GM19328 (cell line): ENCODE measurements around the gene SPATA9.
A peak's percentile ranks its signal among the peaks of the same experiment; 100 is the strongest.

Source experiments
- ATAC-seq: cut with Tn5 transposase; IDR thresholded peaks from one replicate; pipeline ENCODE4 v1.9.1; 2021; ENCODE audit warnings: mild to moderate bottlenecking, moderate library complexity; ENCODE audit not compliant: unreplicated experiment

The SPATA9 gene, protein sequence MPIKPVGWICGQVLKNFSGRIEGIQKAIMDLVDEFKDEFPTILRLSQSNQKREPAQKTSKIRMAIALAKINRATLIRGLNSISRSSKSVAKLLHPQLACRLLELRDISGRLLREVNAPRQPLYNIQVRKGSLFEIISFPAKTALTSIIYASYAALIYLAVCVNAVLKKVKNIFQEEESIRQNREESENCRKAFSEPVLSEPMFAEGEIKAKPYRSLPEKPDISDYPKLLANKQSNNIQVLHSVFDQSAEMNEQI

DNA sequence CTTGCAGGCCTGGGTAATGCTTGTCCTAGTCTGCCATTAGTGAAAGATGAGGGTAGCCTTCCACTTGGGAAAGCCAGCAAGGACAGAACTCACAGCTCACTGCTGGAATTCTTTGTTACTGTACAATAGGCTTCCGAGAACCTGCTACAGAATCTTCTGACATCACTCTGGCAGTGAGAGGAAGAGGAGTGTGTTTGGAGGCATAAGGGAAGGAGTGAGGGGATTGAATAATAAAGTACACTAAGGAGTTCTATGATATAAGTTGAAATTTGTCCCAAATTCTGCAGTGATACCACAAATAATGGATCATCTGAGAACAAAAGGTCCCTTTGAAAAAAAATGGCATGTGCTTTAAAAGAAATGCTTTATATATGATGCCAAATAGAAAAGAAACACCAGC, at the start of gene SPATA9:
Gene SPATA9, minus strand, starts transcription at position 101 of the 400 bp plus-strand sequence. CDS start 137 bp downstream, outside the sequence.
- ATAC-seq = no peak

DNA sequence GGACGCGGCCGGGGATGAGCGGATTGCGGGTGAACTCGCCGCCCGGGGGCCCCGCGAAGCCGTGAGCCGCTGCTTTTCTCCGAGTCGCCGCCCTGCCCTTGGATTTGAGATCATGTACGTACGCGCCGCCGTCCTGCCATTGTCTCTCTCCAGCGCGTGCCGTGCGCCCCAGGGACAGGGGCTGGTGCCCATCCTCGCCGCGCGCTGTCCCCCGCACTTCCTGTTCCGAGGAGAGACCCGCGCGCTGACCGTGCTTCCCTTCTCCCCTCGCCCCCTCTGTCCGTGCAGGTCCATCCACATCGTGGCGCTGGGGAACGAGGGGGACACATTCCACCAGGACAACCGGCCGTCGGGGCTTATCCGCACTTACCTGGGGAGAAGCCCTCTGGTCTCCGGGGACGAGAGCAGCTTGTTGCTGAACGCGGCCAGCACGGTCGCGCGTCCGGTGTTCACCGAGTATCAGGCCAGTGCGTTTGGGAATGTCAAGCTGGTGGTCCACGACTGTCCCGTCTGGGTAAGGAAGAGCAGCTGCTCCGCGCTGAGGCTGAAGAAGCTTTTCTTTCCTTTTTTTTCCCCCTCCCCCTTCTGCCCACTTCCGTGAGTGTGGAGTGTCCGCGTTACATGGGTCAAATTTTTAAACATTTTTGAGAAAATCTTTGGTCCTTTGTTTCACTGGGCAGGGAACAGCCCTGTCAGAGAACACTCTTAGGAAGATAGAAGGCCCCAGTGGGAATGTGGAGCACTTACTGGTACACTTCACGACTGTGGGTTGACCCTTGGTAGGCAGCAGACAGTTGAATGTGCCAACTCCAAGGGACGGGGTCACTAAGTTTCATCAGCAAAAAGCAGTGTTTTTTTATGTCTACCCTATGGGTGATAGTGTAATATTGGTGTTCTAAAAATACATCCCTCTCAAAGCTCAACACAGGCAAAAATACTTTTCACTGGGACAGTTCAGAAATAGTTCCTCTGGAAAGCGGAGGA, 49.1 kb upstream of the SPATA9 start:
- ATAC-seq = peak; percentile 33

DNA sequence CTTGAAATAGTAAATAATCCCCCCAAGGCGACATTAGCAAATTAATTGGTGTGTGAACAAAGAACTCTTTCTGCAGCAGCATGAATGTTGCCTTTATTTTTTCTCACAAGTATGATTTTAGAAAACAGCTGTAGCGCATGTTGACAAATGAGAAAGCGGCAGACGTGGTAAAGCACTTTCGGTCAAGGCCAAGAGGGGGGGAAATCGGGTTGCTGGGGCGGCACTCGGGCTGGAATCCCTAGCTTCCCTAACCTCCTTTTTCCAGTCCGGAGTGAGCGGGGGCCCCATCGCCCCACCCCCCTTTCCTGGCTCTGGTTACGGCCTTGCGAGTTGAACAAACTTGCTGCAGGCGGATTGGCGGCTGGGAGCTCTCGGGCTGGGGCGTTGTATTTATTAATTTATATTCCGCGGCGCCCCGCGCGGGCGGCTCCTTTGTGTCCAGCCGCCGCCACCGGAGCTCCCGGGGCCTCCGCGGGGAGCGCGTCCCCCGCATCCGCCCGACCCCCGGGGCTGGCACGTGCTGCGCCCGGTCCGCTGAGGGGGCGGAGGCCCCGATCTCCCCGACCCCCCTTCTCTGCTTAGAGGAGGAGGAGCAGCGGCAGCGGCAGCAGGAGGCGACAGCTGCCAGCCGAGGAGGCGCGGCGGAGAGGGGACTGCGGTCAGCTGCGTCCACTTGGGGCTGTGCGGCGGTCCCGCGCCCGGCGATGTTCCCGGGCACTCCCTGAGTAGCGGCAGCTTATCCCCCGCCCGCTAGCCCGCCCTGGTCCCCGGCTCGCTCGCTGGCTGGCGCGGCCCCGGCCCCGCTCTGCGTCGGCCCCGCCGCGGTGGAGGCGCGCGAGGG, 48.2 kb upstream of the SPATA9 start, which contains the start of gene RHOBTB3:
Gene RHOBTB3, plus strand, starts transcription at position 607 of the 841 bp plus-strand sequence. CDS start 347 bp downstream, outside the sequence.
- ATAC-seq = peak; percentile 47

DNA sequence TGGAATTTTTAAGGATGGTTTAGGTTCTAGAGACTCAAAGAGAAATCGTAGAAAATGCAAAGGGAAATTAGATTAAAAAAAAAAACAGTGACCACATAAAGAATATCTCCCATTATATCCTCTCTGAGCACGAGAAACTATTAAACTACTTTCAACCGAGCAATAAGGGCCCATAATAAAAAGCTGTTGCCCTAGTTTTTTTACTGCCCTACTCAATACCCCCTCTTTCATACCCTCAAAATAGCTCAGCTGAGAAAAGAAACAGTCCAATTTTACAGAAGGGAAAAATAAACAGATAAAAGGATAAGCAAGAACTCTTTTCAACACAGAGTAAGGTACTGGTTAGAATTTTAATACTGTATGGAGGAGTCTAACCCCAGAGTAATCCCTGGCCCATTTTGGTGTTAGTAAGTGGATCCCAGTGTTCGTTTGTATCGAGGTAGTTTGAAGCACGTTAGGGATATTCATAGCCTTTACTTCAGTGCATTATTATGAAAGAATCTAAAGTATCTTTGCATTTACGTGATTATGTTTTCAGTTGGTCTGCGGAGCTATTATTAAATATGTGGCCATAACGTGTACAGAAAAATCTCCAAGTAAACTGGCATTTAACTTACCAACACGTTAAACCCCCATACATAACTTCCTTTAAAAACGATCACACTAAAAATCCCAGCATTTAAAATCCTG, 47.4 kb upstream of the SPATA9 start:
- ATAC-seq = no peak

DNA sequence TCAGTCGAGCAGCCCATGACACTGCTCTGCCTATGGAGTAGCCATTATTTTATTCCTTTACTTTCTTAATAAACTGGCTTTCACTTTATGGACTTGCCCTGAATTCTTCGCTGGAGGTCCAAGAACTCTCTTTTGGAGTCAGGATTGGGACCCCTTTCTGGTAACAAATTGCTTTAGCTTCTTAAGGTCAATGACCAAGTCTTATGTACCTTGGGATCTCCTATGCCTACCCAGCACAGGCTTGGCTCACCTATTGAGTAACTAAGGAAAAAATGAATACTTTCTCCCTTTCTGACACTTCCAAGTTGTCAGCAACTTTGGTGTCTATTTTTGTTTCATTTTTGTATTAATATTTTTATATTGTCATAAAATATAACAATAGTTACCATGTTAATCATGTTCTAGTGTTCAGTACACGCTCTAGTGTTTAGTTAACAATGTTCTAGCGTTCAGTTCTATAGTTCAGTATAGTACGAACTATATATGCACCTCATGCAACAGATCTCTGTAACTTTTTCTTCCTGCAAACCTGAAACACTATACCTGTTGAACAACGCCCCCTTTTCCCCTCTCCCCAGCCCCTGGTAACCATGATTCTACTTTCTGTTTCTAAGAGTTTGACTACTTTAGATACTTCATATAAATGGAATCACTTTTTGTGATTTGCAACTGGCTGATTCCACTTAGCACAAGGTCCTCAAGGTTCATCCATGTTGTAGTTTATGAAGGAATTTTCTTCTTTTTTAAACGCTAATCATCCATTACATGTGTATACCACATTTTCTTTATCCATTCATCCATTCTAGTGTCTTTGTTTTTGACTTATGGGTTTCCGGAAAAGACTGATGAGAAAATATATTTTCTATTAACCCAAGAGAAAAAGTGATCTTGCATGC, 46.6 kb upstream of the SPATA9 start:
- ATAC-seq = no peak

DNA sequence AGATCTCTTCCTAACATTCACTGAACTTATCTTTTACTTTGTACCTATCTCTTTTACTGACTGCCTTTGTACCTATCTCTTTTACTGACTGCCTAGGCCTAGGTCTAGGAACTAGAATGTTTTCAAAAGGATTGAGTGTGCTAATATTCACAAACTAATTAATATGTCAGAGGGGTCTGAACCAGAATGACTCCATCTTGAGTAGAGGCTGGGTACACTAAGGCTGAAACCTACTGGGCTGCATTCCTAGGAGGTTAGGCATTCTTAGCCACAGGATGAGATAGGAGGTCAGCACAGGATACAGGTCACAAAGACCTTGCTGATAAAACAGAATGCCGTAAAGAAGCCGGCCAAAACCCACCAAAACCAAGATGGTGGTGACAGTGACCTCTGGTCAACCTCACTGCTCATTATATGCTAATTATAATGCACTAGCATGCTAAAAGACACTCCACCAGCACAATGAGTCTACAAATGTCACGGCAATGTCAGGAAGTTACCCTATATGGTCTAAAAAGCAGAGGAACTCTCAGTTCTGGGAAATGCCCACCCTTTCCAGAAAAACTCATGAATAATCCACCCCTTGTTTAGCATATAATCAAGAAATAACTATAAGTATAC, 45.8 kb upstream of the SPATA9 start:
- no peak for ATAC-seq

DNA sequence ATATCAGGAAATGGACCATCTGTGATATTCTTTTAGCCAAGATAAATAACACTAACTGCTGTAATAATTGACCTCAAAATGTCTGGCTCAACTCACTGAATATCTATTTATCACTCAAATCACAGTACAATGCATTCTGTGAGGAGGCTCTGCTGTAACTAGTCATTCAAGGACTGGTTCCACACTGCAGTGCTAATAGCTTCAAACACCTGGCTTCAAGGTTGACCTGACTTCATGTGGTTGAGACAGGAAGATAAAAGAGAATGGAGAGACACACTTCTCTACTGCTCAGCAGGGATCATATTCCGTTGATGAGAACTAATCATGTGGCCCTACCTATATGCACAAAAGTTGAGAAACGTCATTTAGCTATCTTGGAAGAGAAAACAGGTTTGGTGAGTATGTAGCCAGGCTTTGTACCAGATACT, 45.0 kb upstream of the SPATA9 start:
- no peak for ATAC-seq

DNA sequence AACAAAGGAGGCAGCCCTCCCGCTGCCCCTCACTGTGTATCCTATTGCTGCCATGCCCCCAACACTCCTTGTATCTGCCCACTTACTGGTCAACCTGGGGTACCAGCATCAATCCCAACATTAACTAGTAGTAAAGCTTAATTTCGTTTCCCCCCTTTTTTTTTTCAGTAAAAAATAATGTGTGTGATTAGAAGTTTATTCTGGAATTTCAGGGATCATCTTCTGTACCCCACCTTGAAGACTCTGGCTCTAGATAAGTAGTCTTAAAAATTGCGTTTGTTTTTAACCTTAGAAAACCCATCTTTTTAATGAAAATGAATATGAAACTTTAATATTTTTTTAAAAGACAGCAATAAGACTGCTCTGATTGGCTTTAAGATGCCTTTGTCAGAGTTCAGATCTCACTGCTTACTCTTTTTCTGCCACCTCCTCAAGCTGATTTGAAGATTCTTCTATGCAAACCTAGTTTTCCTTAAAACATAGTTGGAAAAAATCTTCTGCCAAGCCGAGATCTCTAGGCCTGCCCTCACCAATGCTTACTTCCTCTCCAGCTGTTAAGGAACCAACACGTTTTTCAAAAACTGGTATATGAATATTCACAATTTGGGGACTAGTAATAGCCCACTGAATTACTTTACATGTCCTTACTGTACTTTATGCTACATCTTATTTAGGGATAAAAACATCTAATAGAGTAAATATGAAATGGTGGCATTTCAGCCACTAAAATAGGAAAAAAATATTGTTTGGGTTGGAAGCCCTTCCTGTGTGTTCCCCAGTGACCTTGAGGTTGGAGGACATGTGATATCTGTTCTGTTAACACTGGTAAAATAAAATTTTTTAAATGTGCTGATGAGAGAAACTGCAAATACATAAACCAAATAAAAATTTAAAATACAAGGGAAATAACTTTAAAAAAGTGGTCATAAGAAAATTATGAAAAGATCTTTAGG, 44.3 kb upstream of the SPATA9 start:
- no peak for ATAC-seq

DNA sequence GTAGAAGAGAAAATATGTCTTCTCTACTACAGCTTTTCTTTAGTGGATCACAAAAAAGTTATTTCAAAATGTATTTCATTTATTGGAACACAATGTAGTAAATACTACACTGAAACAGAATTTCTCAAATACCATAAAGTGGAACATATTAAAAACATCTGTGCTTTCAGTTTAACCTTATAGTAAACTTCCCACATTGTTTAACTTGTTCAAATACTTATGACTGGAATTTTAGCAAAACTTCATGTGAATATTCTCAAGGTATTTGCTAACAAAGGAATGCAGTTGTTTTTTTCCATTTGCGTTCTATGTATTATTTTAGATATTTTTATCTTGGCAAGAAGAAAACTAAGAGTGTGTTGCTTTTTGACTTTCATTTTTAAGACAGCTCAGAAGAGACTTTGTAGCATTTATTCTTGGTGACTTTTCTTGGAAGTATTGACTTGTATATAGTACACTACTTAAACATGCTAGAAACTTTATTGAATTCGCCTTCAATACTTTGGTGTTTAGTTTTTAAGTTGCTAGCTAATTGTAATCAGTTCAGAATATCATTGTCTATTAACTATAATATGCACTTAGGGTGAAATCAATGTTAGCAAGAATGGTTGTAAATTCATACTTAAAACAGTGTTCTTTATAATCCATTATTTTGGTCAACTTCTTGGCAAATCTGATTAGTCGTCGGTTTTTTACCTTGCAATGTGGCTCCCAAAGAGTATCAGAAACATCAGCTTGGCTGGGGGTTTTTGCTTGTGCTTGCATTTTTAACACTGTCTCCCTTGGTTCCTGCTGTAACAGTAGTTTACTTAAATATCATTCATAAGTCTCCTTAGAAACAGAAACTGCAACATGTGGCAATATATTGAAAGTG, 43.4 kb upstream of the SPATA9 start:
- ATAC-seq = no peak

DNA sequence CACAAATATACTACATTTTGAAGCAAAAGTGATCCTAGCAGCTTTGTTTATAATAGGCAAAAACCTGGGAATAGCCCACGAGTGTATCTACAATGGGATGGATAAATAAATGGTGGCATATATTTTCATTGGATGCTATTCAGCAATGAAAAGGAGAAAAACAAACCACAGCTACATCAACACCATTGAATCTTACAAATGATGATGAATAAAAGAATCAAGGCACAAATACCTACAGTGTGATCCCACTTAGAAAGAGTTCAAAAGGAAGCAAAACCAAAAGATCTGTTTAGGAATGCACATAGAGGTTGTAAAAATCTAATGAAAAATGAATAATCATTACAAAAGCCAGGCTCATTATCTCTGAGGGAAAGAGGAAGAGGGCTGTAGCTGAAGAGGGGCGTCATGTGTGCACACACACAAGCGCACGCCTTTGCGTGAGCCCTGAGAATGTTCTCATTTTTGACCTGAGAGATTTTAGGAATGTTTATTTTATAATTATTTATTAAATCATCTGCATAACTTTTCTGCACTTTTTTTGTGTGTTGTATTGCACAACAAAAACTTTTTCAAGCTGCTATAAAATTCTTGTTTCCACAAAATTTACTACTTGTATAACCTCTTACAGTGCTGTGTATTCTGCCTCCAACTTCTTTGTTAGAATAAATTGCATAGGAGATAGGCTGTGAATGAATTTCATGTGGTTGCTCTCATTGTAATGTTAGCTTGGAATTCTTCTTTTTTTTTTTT, 42.5 kb upstream of the SPATA9 start:
- no peak for ATAC-seq

DNA sequence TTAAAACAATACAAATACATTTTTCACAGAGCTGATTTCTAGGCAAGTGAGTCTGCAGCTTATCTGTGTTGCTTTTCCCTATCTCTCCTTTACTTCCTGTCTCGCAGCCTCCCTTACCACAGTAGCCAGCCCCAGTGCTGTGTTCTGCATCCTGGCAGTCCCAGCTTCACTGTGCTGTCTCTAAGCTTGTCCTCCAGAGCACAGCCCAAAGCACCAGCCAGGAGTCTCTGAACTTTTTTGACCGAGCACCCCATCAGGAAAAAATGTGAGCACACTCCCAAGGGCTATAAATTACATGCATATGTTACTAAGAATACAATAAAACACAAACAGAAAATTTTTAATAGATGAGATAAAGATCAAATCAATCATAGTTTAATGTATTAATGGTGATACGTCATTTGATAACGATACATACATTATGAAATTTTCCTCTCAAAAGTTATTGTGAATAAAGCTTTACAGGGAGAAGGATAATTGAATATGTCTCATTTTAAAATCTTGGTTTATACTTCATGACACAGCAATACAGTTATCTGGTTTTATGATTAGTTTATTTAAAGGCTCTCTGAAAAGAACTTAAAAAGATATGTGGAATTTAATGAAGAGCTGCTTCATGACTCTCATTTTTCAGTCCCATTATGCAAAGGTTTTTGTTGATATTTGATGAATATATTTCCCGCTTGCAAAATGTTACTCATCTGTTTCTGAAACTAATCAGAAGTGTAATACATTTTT, 41.0 kb upstream of the SPATA9 start:
- ATAC-seq = no peak

DNA sequence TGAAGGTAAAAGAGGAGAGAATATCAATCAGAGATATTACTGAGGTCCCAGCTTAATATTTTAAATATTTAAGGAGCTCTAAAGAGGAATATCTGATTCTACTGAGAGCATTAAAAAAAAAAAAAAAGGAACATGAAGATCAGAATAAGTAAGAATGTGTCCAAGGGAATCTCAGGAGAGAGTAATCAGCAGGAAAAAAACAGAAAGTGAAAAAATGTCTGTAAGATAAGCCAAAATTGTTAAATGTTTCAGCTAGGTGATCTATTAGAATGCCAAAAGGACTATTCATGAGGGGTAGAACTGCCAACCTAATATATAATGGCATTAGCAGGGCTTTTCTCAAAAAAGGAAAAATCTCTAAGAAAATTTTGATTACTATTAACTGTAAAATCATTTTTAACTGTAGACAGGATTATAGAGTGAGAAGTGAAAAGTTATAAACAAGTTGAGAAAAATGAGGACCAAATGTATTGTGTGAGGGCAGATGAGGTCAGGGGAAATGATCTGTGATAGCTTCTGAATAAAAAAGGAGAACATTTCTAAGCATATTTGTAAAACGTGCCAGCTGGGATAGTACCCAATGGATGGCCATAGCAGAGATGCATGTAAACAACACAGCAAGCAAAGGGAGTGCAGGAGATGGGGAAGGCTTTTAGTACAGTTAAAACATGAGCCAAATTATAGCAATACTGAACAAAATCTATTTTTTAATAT, 38.9 kb upstream of the SPATA9 start:
- ATAC-seq = no peak

DNA sequence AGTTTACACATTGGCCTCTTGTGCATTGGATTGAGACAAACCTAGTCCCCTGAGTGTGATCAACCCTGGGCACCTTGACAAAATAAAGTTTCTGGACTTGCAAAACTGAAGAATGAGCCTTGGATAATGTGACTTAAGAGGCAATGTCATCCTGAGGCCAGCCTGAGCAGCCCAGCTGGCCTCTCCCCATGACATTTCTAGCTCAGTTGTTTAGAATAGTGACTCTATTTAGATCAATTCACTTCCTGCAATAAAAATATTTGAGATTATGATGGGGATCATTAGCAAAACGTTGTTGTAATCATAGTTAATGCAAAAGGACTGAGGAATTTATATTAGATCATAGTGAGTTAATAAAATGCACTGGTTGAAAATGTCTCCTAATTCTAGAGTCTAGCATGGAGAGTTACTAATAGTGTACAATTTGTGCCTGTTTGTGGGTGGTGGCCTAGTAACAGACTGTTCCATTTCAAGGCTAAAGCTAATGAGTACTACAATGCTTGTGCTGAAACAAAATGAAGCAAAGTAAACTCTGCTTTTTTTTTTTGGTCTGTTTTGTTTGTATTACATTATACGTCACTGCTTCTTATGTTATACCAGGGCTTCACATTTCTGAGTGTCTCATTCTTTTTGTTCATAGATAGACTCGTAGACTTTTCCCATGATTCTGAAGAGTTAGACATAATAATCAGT, 37.4 kb upstream of the SPATA9 start:
- no peak for ATAC-seq

DNA sequence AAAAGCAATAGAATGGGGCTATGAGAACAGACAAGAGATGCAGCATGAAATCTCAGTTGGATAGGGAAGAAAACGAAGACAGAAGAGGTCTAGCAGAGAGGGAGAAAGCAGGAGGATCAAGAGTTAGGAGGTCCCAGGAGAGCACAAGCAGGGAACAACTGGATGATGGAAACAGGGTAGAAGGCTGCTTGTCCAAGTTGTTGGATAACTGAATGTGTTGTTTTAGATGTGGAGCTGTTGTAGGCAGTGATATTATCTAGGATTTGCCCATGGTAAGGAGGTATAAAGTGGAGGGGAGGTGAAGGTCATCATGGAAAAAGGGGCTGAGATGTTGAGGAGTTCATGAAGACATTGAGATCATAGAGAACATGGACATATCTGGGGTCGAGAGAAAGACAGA, 35.9 kb upstream of the SPATA9 start:
- no peak for ATAC-seq
